Right ventricle myocardium superior (tissue), 1 donor: Measurements from ENCODE around the gene TARBP2. TPM values are rescaled to one million over a fixed set of nuclear protein-coding genes. Genes with fewer than 3 reads are reported as not detected.

Source experiments
- ATAC-seq: fragments of 200-7000 bp; cut with Tn5 transposase; one replicate; pipeline ENCODE4 v1.9.1; 2020; ENCODE audit warnings: mild to moderate bottlenecking; ENCODE audit not compliant: poor library complexity
- DNase-seq: peaks from one replicate; pipeline ENCODE4 v3.0.0-alpha.2; 2020
- intact Hi-C: fragments of 100-400 bp; cut with DNase I; formaldehyde crosslinking; loops from one replicate; pipeline ENCODE4 v1.11.2; 2022
- total RNA-seq: library from RNA; stranded (reverse); fragmentation: NEBNext Ultra II Directional; extraction: Animal tissue kit (Norgen Biotek cat#: 25700); gene quantifications from one replicate; pipeline ENCODE4 v1.2.1, GENCODE V29; 2021
- donor health status: DM: no; HTN: yes; CAD: no; lungs with severe emphysema.

The TARBP2 gene
- total RNA-seq, 1 donor from 2014 or later = 10.8 TPM

GRCh38 chr12:53504004-53504920 lies 3.2 kb downstream of the TARBP2 start:
- intact Hi-C loops = loop anchor here (10.0 kb wide), 1 partner anchor 179 kb away; the partner anchor contains the start of gene AAAS
- ATAC-seq (no peak), DNase-seq (no peak)

GRCh38 chr12:53505086-53505485 lies 4.0 kb downstream of the TARBP2 start:
- intact Hi-C loops = loop anchor here (10.0 kb wide), 1 partner anchor 180 kb away; the partner anchor contains the start of gene AAAS
- ATAC-seq = no peak
- peak; percentile 51 for DNase-seq

GRCh38 chr12:53505555-53506449 lies 4.7 kb downstream of the TARBP2 start:
- ATAC-seq (no peak), DNase-seq (no peak)
- intact Hi-C loops = loop anchor here (10.0 kb wide), 1 partner anchor 181 kb away; the partner anchor contains the start of gene AAAS

GRCh38 chr12:53506450-53506785 lies 5.3 kb downstream of the TARBP2 start:
- intact Hi-C loops = loop anchor here (10.0 kb wide), 1 partner anchor 182 kb away; the partner anchor contains the start of gene AAAS
- DNase-seq (no peak), ATAC-seq (no peak)

GRCh38 chr12:53506881-53507602 lies 6.0 kb downstream of the TARBP2 start, which contains the start of gene NPFF:
TSS of gene NPFF (minus strand) at chr12:53507484. CDS start at chr12:53507474, 10 bp downstream.
- DNase-seq = no peak
- intact Hi-C loops = loop anchor here (10.0 kb wide), 1 partner anchor 182 kb away; the partner anchor contains the start of gene AAAS
- ATAC-seq = no peak

- ATAC-seq (no peak), DNase-seq (no peak)
- intact Hi-C loops = loop anchor here (10.0 kb wide), 1 partner anchor 183 kb away; the partner anchor contains the start of gene AAAS
Observed at GRCh38 chr12:53507603-53507885, 6.5 kb downstream of the TARBP2 start.

GRCh38 chr12:53508534-53509170 lies 7.6 kb downstream of the TARBP2 start:
- ATAC-seq (peak; percentile 85), DNase-seq (peak; percentile 89)
- intact Hi-C loops = loop anchor here (2.0 to 10.0 kb wide), 2 partner anchors 156 to 184 kb away; partner anchors contain the start of gene AAAS

GRCh38 chr12:53510181-53510812 lies 9.2 kb downstream of the TARBP2 start:
- no peak for DNase-seq
- no peak for ATAC-seq
- intact Hi-C loops = no loop called here

GRCh38 chr12:53513712-53514410 lies 12.8 kb downstream of the TARBP2 start:
- no peak for DNase-seq
- ATAC-seq = no peak
- intact Hi-C loops = no loop called here

- no peak for DNase-seq
- intact Hi-C loops = no loop called here
- no peak for ATAC-seq
Observed at GRCh38 chr12:53514628-53515290, 13.7 kb downstream of the TARBP2 start.

- ATAC-seq = no peak
- intact Hi-C loops = no loop called here
- DNase-seq = no peak
Observed at GRCh38 chr12:53515291-53515680, 14.2 kb downstream of the TARBP2 start.

- ATAC-seq (no peak), DNase-seq (no peak)
- intact Hi-C loops = no loop called here
Observed at GRCh38 chr12:53516758-53517455, 15.8 kb downstream of the TARBP2 start.

- ATAC-seq (no peak), DNase-seq (no peak)
- intact Hi-C loops = no loop called here
Observed at GRCh38 chr12:53518381-53518780, 17.3 kb downstream of the TARBP2 start.

GRCh38 chr12:53523131-53523530 lies 22.0 kb downstream of the TARBP2 start:
- DNase-seq = no peak
- no peak for ATAC-seq
- intact Hi-C loops = no loop called here

GRCh38 chr12:53524476-53524875 lies 23.4 kb downstream of the TARBP2 start:
- DNase-seq (no peak), ATAC-seq (no peak)
- intact Hi-C loops = no loop called here

- intact Hi-C loops = no loop called here
- ATAC-seq (no peak), DNase-seq (no peak)
Observed at GRCh38 chr12:53530061-53530460, 29.0 kb downstream of the TARBP2 start.
